OCI-LY7 (cell line): Measurements from ENCODE around the gene CHRNB4. TPM values are rescaled to one million over a fixed set of nuclear protein-coding genes. Genes with fewer than 3 reads are reported as not detected.

ENCODE experiments used
- BruUV-seq: library from RNA; stranded (reverse); fragments of 400-500 nt; replicated peaks from 2 replicates; lab custom pipeline; 2021; lab: Mats Ljungman, UMichigan
- CTCF ChIA-PET: fragments of 300-600 bp; sonication (Branson Sonifier 250); formaldehyde crosslinking; loops from one replicate; lab custom pipeline; 2022; ENCODE audit warnings: antibody characterized with exemption; ENCODE audit not compliant: unreplicated experiment; lab: Charles Lee
- POLR2A ChIA-PET: fragments of 300-600 bp; sonication (Branson Sonifier 250); formaldehyde crosslinking; loops from one replicate; lab custom pipeline; 2022; ENCODE audit warnings: antibody characterized with exemption; lab: Charles Lee
- DNase-seq: peaks from one replicate; pipeline ENCODE4 v3.0.0-alpha.2; 2015; ENCODE audit warnings: low spot score
- H2AFZ ChIP-seq: fragments of 200-600 bp; sonication (generic), shearing (Covaris generic); 2 replicates; pipeline ENCODE4 v1.6.1; 2014; ENCODE audit warnings: mild to moderate bottlenecking, antibody characterized with exemption, low read length, moderate library complexity
- H3K27ac ChIP-seq: fragments of 200-600 bp; sonication (generic); 2 replicates; pipeline ENCODE4 v1.5.1; 2014; ENCODE audit warnings: mixed run types, low read depth, mild to moderate bottlenecking, moderate library complexity, low read length, inconsistent platforms; ENCODE audit not compliant: poor library complexity, severe bottlenecking
- H3K36me3 ChIP-seq: fragments of 200-600 bp; sonication (generic); 2 replicates; pipeline ENCODE4 v1.6.1; 2014; ENCODE audit warnings: mild to moderate bottlenecking, antibody characterized with exemption, low read length, moderate library complexity, mixed read lengths; ENCODE audit not compliant: insufficient read depth
- H3K4me1 ChIP-seq: fragments of 200-600 bp; sonication (generic); 2 replicates; pipeline ENCODE4 v1.5.1; 2014; ENCODE audit warnings: mild to moderate bottlenecking, low read length; ENCODE audit not compliant: insufficient read depth, poor library complexity, severe bottlenecking
- H3K4me2 ChIP-seq: fragments of 200-600 bp; sonication (generic); 2 replicates; pipeline ENCODE4 v1.6.1; 2014; ENCODE audit warnings: mild to moderate bottlenecking, low read length
- H3K4me3 ChIP-seq: fragments of 200-600 bp; sonication (generic); 2 replicates; pipeline ENCODE4 v1.5.1; 2014; ENCODE audit warnings: mild to moderate bottlenecking, low read depth, low read length; ENCODE audit not compliant: poor library complexity, severe bottlenecking
- H3K79me2 ChIP-seq: fragments of 200-600 bp; sonication (generic); 2 replicates; pipeline ENCODE4 v1.6.1; 2016; ENCODE audit warnings: low read depth, mild to moderate bottlenecking, low read length, moderate library complexity, mixed read lengths; ENCODE audit not compliant: insufficient read depth
- H3K9me2 ChIP-seq: fragments of 200-600 bp; sonication (generic); 2 replicates; pipeline ENCODE4 v1.6.1; 2016; ENCODE audit warnings: mild to moderate bottlenecking, low read length, mixed read lengths; ENCODE audit not compliant: insufficient read depth
- H3K9me3 ChIP-seq: fragments of 200-600 bp; sonication (generic); 2 replicates; pipeline ENCODE4 v1.6.1; 2014; ENCODE audit warnings: mild to moderate bottlenecking, mixed run types, low read length, mixed read lengths
- H4K20me1 ChIP-seq: fragments of 200-600 bp; sonication (generic); 2 replicates; pipeline ENCODE4 v1.6.1; 2014; ENCODE audit warnings: mild to moderate bottlenecking, antibody characterized with exemption, low read length, moderate library complexity, mixed read lengths; ENCODE audit not compliant: insufficient read depth
- EZH2phosphoT487 ChIP-seq: fragments of 200-600 bp; sonication (generic); IDR thresholded peaks from 2 replicates; pipeline ENCODE4 v1.6.1; 2018; ENCODE audit warnings: low read depth, borderline replicate concordance, mild to moderate bottlenecking, mixed run types, antibody characterized with exemption, low read length, moderate library complexity, mixed read lengths
- intact Hi-C: fragments of 100-400 bp; cut with micrococcal nuclease; formaldehyde crosslinking; loops from one replicate; pipeline ENCODE4 v1.10.0; 2022; ENCODE audit not compliant: unreplicated experiment
- total RNA-seq, 2 experiments: library from RNA; depleted of rRNA in 1 of 2; stranded (reverse); fragments of >200 nt in 1 of 2; shearing (Covaris generic) in 1 of 2; gene quantifications; 2 replicates each; pipeline ENCODE4 v1.2.3, GENCODE V29; 2014 to 2022
- TF ChIP-seq, protein P1 (sequence below): fragments of 200-600 bp; sonication (generic); conservative IDR thresholded peaks from 2 replicates; pipeline ENCODE4 v1.5.1; 2014; ENCODE audit warnings: mild to moderate bottlenecking, antibody characterized with exemption, low read length, moderate library complexity, mixed read lengths

The CHRNB4 gene
- total RNA-seq, 2 experiments from 2014 or later = not detected

DNA sequence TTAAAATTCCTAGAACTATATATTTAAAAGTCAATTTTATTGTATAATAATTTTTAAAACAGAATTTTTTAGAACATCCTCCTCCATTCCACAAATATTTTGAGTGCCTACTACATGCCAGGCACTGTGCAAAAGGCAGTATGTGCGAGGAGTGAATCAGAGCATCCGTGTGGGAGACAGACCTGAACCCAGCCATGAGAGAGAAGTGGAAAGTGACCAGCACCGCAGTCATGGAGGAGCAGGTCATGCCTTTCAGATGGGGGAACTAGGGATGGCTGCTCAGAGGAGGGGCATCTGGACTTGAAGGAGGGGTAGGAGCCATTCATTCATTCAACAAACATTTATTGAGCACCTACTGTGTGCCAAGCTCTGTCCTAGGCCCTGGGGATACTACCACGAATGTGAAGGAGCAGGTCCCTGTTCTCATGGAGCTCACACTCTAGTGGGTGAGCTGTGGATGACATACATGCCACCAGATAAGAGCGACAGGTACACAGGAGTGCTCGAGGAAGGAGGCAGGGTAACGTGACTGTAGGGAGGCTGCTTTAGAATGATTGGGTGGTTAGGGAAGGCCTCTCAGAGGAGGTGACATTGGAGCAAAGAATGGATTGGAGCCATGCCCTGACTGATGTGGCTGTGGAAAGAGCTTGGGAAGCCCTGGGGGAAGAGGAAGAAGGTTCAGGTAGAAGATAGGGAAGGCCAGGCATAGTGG is 17.1 kb downstream of the CHRNB4 start:
- intact Hi-C loops = no loop called here
- DNase-seq = no peak
- TF ChIP-seq, protein P1, sequence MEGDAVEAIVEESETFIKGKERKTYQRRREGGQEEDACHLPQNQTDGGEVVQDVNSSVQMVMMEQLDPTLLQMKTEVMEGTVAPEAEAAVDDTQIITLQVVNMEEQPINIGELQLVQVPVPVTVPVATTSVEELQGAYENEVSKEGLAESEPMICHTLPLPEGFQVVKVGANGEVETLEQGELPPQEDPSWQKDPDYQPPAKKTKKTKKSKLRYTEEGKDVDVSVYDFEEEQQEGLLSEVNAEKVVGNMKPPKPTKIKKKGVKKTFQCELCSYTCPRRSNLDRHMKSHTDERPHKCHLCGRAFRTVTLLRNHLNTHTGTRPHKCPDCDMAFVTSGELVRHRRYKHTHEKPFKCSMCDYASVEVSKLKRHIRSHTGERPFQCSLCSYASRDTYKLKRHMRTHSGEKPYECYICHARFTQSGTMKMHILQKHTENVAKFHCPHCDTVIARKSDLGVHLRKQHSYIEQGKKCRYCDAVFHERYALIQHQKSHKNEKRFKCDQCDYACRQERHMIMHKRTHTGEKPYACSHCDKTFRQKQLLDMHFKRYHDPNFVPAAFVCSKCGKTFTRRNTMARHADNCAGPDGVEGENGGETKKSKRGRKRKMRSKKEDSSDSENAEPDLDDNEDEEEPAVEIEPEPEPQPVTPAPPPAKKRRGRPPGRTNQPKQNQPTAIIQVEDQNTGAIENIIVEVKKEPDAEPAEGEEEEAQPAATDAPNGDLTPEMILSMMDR = no peak
- TF ChIP-seq EZH2phosphoT487 = no peak
- Histone ChIP-seq H2AFZ (no peak overlapping the region), H3K4me2 (no peak overlapping the region), H3K36me3 (no peaks in the 10 kb centered on the region), H4K20me1 (no peaks in the 10 kb centered on the region), H3K9me2 (no peaks in the 10 kb centered on the region), H3K27ac (no peak overlapping the region), H3K4me3 (no peak overlapping the region), H3K79me2 (no peaks in the 10 kb centered on the region), H3K4me1 (no peaks in the 10 kb centered on the region), H3K9me3 (no peaks in the 10 kb centered on the region)
- ChIA-PET CTCF (no interaction called here), POLR2A (no interaction called here)
- no TSS peak for BruUV-seq

DNA sequence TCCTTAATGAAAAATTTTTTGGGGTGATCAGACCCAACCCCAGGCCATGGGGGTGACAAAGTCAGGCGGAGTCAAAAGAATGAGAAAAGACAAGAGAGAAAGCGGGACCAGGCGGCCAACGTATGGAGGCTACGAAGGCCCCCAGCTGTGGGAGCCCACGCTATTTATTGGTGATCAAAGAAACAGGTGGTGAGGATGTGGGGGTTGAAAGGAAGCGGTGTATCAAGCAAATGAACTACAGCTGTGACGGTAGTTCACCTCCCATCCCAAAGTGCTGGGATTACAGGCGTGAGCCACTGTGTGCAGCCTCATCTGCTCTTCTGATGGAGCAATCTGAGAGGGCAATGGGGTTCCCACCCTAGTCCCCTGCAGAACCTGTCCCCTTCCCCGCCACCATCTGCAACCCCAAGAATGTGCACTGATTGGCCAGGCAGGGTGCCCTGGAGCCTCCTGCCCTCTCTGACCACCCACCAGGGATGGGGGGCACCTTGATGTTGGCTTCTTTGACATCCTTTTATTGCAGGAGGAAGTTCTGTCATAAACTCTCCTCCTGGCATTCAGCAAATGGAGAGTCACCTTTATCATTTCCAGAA is 19.1 kb downstream of the CHRNB4 start:
- intact Hi-C loops = no loop called here
- TF ChIP-seq, protein P1 = no peak
- TF ChIP-seq EZH2phosphoT487 = no peak
- H3K9me3 ChIP-seq = no peaks in the 10 kb centered on the region
- H3K4me1 ChIP-seq = no peaks in the 10 kb centered on the region
- no peak overlapping the region for H3K27ac ChIP-seq
- no peaks in the 10 kb centered on the region for H3K79me2 ChIP-seq
- H3K4me3 ChIP-seq = no peak overlapping the region
- H3K36me3 ChIP-seq = no peaks in the 10 kb centered on the region
- BruUV-seq = no TSS peak
- no peak overlapping the region for H3K4me2 ChIP-seq
- ChIA-PET CTCF (no interaction called here), POLR2A (no interaction called here)
- no peaks in the 10 kb centered on the region for H3K9me2 ChIP-seq
- no peak for DNase-seq
- H2AFZ ChIP-seq = no peak overlapping the region
- H4K20me1 ChIP-seq = no peaks in the 10 kb centered on the region
